Central memory CD8-positive, alpha-beta T cell (primary cell): ENCODE measurements around the gene ZNF618.

Source experiments
- ATAC-seq: fragments of 150-1000 bp; cut with Tn5 transposase; replicated peaks from 2 replicates; pipeline ENCODE4 v1.10.0; 2022; ENCODE audit warnings: mild to moderate bottlenecking, moderate FRiP score, moderate number of reproducible peaks; ENCODE audit not compliant: poor library complexity, severe bottlenecking; ENCODE audit errors: extremely low read depth
- DNase-seq, 2 donors: peaks; one replicate each; pipeline ENCODE4 v3.0.0; 2021; ENCODE audit warnings: low spot score in 2 of 2
- H3K27ac Mint-ChIP-seq: one replicate; pipeline ENCODE4 v1.8.0; 2022; ENCODE audit warnings: low read depth, mild to moderate bottlenecking, moderate library complexity, mixed read lengths
- H3K27me3 Mint-ChIP-seq: one replicate; pipeline ENCODE4 v1.8.0; 2022; ENCODE audit warnings: mixed read lengths
- H3K36me3 Mint-ChIP-seq: one replicate; pipeline ENCODE4 v1.8.0; 2022; ENCODE audit warnings: mild to moderate bottlenecking, moderate library complexity, mixed read lengths; ENCODE audit not compliant: insufficient read depth
- H3K4me1 Mint-ChIP-seq: one replicate; pipeline ENCODE4 v1.8.0; 2022; ENCODE audit warnings: mixed read lengths
- H3K4me3 Mint-ChIP-seq: one replicate; pipeline ENCODE4 v1.8.0; 2022; ENCODE audit warnings: mild to moderate bottlenecking, moderate library complexity, mixed read lengths
- H3K9me3 Mint-ChIP-seq: one replicate; pipeline ENCODE4 v1.8.0; 2022; ENCODE audit warnings: mixed read lengths

ZNF618 gene

DNA sequence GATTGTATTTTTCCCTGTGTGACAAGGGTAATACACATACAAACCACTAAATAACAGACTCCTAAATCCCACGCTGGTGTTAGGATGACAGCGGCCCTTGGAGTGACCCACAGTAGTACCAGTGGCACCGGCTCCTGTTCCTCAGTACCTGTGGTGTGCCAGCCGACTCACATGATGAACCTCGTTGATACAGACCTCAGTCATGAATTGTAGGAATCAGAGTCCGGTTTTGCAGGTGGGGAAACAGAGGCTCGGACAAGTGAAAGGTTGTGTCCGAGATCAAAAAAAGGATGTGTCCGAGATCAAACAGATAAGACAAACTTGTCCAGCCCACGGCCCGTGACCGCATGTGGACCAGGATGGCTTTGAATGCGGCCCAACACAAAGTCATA, 124.0 kb downstream of the ZNF618 start:
- H3K36me3 Mint-ChIP-seq, result peaks cover 2% of the 10 kb centered on the region
- peak in 1 of 2 donors; percentile 5 for DNase-seq
- no peak overlapping the region for H3K27ac Mint-ChIP-seq
- H3K27me3 Mint-ChIP-seq, result peaks cover under 1% of the 10 kb centered on the region
- H3K9me3 Mint-ChIP-seq, result no peaks in the 10 kb centered on the region
- no peak overlapping the region for H3K4me3 Mint-ChIP-seq
- ATAC-seq, result no peak
- no peaks in the 10 kb centered on the region for H3K4me1 Mint-ChIP-seq

GRCh38 chr9:114000671-114001409, 124.7 kb downstream of the ZNF618 start:
- H3K4me1 Mint-ChIP-seq, result no peaks in the 10 kb centered on the region
- H3K36me3 Mint-ChIP-seq, result no peaks in the 10 kb centered on the region
- no peaks in the 10 kb centered on the region for H3K9me3 Mint-ChIP-seq
- H3K27me3 Mint-ChIP-seq, result peaks cover 7% of the 10 kb centered on the region
- no peak overlapping the region for H3K27ac Mint-ChIP-seq
- DNase-seq, result peak in 1 of 2 donors; percentile 4
- ATAC-seq, result no peak
- no peak overlapping the region for H3K4me3 Mint-ChIP-seq

DNA sequence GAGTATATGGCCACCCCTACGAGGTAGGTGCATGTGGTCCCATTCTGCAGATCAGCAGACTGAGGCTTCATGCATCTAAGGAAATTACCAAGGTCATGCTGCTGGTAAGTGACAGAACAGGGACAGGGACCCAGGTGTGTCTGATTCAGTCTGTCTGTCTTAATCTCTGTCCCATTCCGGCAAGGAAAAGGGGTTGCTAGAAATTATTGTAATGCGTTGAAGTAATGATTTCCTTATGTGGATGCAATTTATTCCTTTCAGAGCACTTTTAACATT, 125.2 kb downstream of the ZNF618 start:
- Mint-ChIP-seq H3K27ac (no peak overlapping the region), H3K27me3 (peaks cover 7% of the 10 kb centered on the region), H3K4me3 (no peak overlapping the region), H3K36me3 (no peaks in the 10 kb centered on the region), H3K9me3 (no peaks in the 10 kb centered on the region), H3K4me1 (no peaks in the 10 kb centered on the region)
- DNase-seq (no peak), ATAC-seq (no peak)

GRCh38 chr9:114001794-114002261, 125.7 kb downstream of the ZNF618 start:
- H3K27ac Mint-ChIP-seq, result no peak overlapping the region
- H3K4me1 Mint-ChIP-seq, result no peaks in the 10 kb centered on the region
- no peaks in the 10 kb centered on the region for H3K9me3 Mint-ChIP-seq
- H3K36me3 Mint-ChIP-seq, result no peaks in the 10 kb centered on the region
- no peak for ATAC-seq
- H3K4me3 Mint-ChIP-seq, result no peak overlapping the region
- H3K27me3 Mint-ChIP-seq, result peaks cover 7% of the 10 kb centered on the region
- peak in 1 of 2 donors; percentile 9 for DNase-seq

- Mint-ChIP-seq H3K27me3 (peaks cover 7% of the 10 kb centered on the region), H3K36me3 (no peaks in the 10 kb centered on the region), H3K9me3 (no peaks in the 10 kb centered on the region), H3K27ac (no peak overlapping the region), H3K4me1 (no peaks in the 10 kb centered on the region), H3K4me3 (no peak overlapping the region)
- ATAC-seq (no peak), DNase-seq (peak in 1 of 2 donors; percentile 8)
Observed at GRCh38 chr9:114002271-114002985, 126.3 kb downstream of the ZNF618 start.

DNA sequence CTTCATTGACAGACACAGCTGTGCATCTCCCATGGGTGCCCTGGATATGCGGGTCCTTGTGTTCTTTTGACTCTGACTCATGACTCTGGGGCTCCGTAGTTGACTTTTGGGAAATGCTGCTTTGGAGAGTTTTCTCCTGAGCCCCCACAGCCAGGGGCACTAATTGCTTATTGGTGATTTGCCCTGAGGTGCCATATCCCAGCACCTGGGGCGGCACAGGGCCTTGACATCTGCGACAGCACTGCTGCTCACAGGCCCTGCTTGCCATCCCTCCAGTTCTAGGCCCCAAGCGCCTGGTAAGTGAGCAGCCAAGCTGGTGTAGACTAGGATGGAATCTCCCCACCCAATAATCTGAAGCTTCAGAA, 126.9 kb downstream of the ZNF618 start:
- Mint-ChIP-seq H3K27ac (no peak overlapping the region), H3K27me3 (peaks cover 7% of the 10 kb centered on the region), H3K4me3 (no peak overlapping the region), H3K9me3 (no peaks in the 10 kb centered on the region), H3K4me1 (no peaks in the 10 kb centered on the region), H3K36me3 (no peaks in the 10 kb centered on the region)
- DNase-seq (no peak), ATAC-seq (no peak)

- Mint-ChIP-seq H3K4me1 (no peaks in the 10 kb centered on the region), H3K36me3 (no peaks in the 10 kb centered on the region), H3K9me3 (no peaks in the 10 kb centered on the region), H3K27ac (no peak overlapping the region), H3K4me3 (no peak overlapping the region), H3K27me3 (peaks cover 7% of the 10 kb centered on the region)
- ATAC-seq, result no peak
- no peak for DNase-seq
Observed at GRCh38 chr9:114003351-114003750, 127.2 kb downstream of the ZNF618 start.

GRCh38 chr9:114003758-114004157, 127.6 kb downstream of the ZNF618 start:
- no peaks in the 10 kb centered on the region for H3K4me1 Mint-ChIP-seq
- peaks cover 8% of the 10 kb centered on the region for H3K27me3 Mint-ChIP-seq
- ATAC-seq (no peak), DNase-seq (no peak)
- no peak overlapping the region for H3K27ac Mint-ChIP-seq
- H3K4me3 Mint-ChIP-seq, result no peak overlapping the region
- no peaks in the 10 kb centered on the region for H3K36me3 Mint-ChIP-seq
- no peaks in the 10 kb centered on the region for H3K9me3 Mint-ChIP-seq

DNA sequence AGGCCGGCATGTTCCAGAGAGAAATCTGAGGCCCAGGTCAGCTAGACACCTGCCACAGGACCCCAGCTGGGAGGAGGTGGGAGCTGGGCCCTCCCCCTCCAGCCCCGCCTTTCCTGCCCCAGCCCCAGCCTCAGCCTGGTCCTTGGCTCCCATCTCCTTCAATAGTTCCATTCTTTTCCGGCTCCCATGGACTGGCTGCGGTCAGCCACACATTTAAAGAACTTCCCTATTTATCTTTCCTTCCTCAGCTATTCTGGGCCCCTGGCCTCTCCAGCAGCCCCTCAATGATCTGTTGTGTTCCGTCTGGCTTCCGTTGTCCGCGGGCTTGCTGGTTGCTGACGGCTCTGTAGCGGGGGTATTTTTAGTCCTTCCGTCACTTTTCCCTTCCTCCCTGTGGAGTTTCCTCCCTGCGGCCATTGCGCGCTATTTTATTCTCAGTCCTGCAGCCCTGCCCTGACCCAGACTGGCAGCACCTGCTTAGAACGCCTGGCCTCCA, 128.2 kb downstream of the ZNF618 start:
- Mint-ChIP-seq H3K27me3 (peaks cover 13% of the 10 kb centered on the region), H3K4me1 (no peaks in the 10 kb centered on the region), H3K4me3 (no peak overlapping the region), H3K36me3 (no peaks in the 10 kb centered on the region), H3K27ac (no peak overlapping the region), H3K9me3 (no peaks in the 10 kb centered on the region)
- ATAC-seq, result no peak
- DNase-seq, result peak; percentile 2

DNA sequence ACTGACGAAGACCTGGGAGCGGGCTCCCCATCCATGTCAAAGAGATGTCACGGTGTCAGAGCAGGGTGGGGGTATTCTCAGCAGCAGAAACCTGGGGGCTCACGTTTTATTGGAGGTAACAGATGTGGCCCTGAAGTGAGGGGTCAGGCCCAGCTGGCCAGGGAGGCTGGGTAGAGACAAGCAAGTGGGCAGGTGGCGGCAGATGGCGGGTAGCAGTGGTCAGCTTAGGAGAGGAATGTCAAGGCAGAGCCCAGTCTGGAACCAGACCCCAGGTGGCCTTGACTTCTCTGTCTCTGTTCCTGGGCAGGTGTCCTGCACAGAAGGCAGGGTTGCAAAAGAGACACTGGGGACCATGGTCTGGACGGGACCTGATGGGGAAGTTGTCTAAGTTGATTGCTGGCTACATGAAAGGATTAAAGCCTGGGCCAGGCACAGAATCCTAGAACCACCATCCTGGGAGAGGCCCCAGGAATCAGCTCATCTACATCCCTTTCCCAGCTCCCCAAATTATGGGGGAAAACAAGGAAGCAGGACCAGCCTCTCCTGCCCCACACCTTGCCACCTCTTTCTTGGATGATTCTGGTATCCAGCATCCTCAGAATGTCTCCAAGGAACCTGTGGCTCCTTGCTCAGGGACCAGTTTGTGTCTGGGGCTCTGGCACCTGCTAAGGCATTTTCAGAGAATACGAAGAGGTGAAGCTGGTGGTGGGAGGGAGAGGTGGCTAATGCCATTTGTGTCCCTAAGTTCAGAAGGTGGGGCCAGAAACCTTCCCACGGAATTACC, 129.5 kb downstream of the ZNF618 start:
- DNase-seq (peak; percentile 8 to 11), ATAC-seq (no peak)
- Mint-ChIP-seq H3K27ac (no peak overlapping the region), H3K4me3 (no peak overlapping the region), H3K36me3 (no peaks in the 10 kb centered on the region), H3K9me3 (no peaks in the 10 kb centered on the region), H3K4me1 (no peaks in the 10 kb centered on the region), H3K27me3 (peaks cover 14% of the 10 kb centered on the region)

GRCh38 chr9:114006155-114006550, 130.0 kb downstream of the ZNF618 start:
- H3K9me3 Mint-ChIP-seq, result no peaks in the 10 kb centered on the region
- H3K4me1 Mint-ChIP-seq, result no peaks in the 10 kb centered on the region
- no peaks in the 10 kb centered on the region for H3K36me3 Mint-ChIP-seq
- no peak overlapping the region for H3K4me3 Mint-ChIP-seq
- peaks cover 14% of the 10 kb centered on the region for H3K27me3 Mint-ChIP-seq
- no peak overlapping the region for H3K27ac Mint-ChIP-seq
- no peak for ATAC-seq
- DNase-seq, result peak; percentile 1 to 4

DNA sequence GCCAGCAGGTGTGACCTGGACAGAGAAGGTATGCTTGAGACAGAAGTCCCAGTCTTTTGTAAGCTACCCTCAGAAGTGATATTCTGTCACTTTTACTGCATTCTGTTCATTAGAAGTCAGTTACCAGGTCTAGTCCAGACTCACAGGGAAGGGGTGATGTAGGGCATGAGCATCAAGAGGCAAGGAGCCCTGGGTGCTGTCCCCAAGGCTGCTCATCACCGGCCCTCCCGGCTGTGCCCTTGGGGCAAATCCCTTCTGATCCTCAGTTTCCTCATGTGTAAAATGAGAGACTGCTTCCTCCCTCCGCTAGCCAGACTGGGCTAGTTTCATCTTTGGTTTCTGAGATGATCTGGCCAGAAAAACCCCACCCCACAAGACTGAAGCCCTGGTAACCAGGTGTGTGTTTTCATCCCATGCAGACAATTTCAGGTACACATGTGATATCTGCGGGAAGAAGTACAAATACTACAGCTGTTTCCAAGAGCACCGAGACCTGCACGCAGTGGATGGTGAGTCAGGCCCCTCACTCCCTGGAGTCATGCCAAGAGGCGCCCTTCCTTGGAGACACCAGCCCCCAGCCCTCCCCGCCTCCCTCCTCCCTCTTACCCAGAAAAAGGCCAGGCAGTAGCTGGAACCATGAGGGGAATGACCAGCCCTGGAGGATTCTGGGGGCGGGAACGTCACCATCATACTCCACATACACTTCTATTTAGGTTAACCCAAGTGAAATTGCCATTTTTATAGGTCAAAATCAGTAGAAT, 131.0 kb downstream of the ZNF618 start:
- ATAC-seq (no peak), DNase-seq (peak; percentile 0 to 2)
- no peaks in the 10 kb centered on the region for H3K4me1 Mint-ChIP-seq
- no peak overlapping the region for H3K4me3 Mint-ChIP-seq
- H3K9me3 Mint-ChIP-seq, result no peaks in the 10 kb centered on the region
- H3K36me3 Mint-ChIP-seq, result no peaks in the 10 kb centered on the region
- H3K27ac Mint-ChIP-seq, result no peak overlapping the region
- peaks cover 14% of the 10 kb centered on the region for H3K27me3 Mint-ChIP-seq
